HepG2 (cell line): ENCODE data around the gene CCDC34.

Experiments
- CHD2 ChIP-seq: IDR thresholded peaks from 2 replicates; pipeline ENCODE4 v1.6.1; 2011; ENCODE audit warnings: low read depth, low read length, improper control_type of control experiment
- CHD4 ChIP-seq: fragments of 200-600 bp; sonication (generic); IDR thresholded peaks from 2 replicates; pipeline ENCODE4 v1.7.0; 2017; ENCODE audit warnings: mild to moderate bottlenecking, low read length, borderline replicate concordance
- HDAC6 ChIP-seq: fragments of 200-600 bp; sonication (generic); IDR thresholded peaks from 2 replicates; pipeline ENCODE4 v1.7.0; 2017; ENCODE audit warnings: mild to moderate bottlenecking, antibody characterized with exemption, low read length, low read depth
- PCBP1 ChIP-seq: fragments of 200-400 bp; formaldehyde crosslinking; IDR thresholded peaks from 2 replicates; pipeline ENCODE4 v1.6.1; 2017; ENCODE audit warnings: mild to moderate bottlenecking, low read depth, low read length, borderline replicate concordance
- RELA ChIP-seq: sonication (generic); formaldehyde crosslinking; IDR thresholded peaks from 2 replicates; pipeline ENCODE4 v1.4.0; 2020; ENCODE audit warnings: missing genetic modification reagents
- SATB2 ChIP-seq: sonication (generic); formaldehyde crosslinking; IDR thresholded peaks from 2 replicates; pipeline ENCODE4 v1.5.0; 2020; ENCODE audit warnings: missing genetic modification reagents
- TAF1 ChIP-seq: sonication (generic); formaldehyde crosslinking; IDR thresholded peaks from 2 replicates; pipeline ENCODE4 v1.4.0; 2020; ENCODE audit warnings: missing genetic modification reagents
- TF ChIP-seq, protein P1 (sequence below): sonication (generic); formaldehyde crosslinking; IDR thresholded peaks from 2 replicates; pipeline ENCODE4 v1.5.0; 2020; ENCODE audit warnings: mild to moderate bottlenecking, missing genetic modification reagents, moderate library complexity
- TF ChIP-seq, protein P2 (sequence below): IDR thresholded peaks from 2 replicates; pipeline ENCODE4 v1.6.1; 2016; ENCODE audit warnings: low read depth, missing genetic modification reagents, missing compliant biosample characterization
- TF ChIP-seq, protein P3 (sequence below): sonication (generic); formaldehyde crosslinking; IDR thresholded peaks from 2 replicates; pipeline ENCODE4 v1.4.0; 2020; ENCODE audit warnings: missing genetic modification reagents

DNA sequence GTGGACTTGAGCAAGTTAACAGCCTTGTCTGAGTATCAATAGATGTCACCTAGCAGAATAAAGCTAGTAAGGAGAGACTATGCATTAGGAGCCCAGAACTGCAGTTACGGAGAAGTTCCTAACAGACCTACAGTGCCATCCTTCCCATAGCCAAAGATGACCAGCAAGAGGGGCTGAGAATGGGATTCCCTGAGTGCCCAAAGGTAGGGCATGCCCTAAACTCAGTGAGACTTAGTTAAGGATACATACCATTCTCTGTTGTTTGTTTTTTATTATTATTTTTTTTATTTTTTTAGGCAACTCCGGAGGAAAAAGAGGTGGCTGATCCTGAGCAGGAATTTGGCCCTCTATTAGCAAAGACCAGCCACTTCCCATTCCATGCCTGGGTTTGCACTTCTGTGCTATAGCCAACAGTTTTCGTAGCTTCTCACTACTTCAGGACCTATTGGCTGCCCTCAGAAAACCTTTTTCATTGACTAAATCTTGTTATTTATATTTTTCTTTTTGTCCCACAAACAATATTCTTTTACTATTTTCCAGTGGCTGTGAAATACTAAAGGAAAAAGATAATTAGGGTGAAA is 33.3 kb upstream of the CCDC34 start:
- TF ChIP-seq, protein P1, sequence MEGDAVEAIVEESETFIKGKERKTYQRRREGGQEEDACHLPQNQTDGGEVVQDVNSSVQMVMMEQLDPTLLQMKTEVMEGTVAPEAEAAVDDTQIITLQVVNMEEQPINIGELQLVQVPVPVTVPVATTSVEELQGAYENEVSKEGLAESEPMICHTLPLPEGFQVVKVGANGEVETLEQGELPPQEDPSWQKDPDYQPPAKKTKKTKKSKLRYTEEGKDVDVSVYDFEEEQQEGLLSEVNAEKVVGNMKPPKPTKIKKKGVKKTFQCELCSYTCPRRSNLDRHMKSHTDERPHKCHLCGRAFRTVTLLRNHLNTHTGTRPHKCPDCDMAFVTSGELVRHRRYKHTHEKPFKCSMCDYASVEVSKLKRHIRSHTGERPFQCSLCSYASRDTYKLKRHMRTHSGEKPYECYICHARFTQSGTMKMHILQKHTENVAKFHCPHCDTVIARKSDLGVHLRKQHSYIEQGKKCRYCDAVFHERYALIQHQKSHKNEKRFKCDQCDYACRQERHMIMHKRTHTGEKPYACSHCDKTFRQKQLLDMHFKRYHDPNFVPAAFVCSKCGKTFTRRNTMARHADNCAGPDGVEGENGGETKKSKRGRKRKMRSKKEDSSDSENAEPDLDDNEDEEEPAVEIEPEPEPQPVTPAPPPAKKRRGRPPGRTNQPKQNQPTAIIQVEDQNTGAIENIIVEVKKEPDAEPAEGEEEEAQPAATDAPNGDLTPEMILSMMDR (CRISPR knock-in tag) = no peak
- TF ChIP-seq, protein P2, sequence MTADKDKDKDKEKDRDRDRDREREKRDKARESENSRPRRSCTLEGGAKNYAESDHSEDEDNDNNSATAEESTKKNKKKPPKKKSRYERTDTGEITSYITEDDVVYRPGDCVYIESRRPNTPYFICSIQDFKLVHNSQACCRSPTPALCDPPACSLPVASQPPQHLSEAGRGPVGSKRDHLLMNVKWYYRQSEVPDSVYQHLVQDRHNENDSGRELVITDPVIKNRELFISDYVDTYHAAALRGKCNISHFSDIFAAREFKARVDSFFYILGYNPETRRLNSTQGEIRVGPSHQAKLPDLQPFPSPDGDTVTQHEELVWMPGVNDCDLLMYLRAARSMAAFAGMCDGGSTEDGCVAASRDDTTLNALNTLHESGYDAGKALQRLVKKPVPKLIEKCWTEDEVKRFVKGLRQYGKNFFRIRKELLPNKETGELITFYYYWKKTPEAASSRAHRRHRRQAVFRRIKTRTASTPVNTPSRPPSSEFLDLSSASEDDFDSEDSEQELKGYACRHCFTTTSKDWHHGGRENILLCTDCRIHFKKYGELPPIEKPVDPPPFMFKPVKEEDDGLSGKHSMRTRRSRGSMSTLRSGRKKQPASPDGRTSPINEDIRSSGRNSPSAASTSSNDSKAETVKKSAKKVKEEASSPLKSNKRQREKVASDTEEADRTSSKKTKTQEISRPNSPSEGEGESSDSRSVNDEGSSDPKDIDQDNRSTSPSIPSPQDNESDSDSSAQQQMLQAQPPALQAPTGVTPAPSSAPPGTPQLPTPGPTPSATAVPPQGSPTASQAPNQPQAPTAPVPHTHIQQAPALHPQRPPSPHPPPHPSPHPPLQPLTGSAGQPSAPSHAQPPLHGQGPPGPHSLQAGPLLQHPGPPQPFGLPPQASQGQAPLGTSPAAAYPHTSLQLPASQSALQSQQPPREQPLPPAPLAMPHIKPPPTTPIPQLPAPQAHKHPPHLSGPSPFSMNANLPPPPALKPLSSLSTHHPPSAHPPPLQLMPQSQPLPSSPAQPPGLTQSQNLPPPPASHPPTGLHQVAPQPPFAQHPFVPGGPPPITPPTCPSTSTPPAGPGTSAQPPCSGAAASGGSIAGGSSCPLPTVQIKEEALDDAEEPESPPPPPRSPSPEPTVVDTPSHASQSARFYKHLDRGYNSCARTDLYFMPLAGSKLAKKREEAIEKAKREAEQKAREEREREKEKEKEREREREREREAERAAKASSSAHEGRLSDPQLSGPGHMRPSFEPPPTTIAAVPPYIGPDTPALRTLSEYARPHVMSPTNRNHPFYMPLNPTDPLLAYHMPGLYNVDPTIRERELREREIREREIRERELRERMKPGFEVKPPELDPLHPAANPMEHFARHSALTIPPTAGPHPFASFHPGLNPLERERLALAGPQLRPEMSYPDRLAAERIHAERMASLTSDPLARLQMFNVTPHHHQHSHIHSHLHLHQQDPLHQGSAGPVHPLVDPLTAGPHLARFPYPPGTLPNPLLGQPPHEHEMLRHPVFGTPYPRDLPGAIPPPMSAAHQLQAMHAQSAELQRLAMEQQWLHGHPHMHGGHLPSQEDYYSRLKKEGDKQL (CRISPR knock-in tag) = no peak
- TF ChIP-seq SATB2 (CRISPR knock-in tag) (no peak), PCBP1 (no peak), TAF1 (CRISPR knock-in tag) (no peak), RELA (CRISPR knock-in tag) (no peak), HDAC6 (no peak), CHD2 (no peak), CHD4 (no peak)
- TF ChIP-seq, protein P3, sequence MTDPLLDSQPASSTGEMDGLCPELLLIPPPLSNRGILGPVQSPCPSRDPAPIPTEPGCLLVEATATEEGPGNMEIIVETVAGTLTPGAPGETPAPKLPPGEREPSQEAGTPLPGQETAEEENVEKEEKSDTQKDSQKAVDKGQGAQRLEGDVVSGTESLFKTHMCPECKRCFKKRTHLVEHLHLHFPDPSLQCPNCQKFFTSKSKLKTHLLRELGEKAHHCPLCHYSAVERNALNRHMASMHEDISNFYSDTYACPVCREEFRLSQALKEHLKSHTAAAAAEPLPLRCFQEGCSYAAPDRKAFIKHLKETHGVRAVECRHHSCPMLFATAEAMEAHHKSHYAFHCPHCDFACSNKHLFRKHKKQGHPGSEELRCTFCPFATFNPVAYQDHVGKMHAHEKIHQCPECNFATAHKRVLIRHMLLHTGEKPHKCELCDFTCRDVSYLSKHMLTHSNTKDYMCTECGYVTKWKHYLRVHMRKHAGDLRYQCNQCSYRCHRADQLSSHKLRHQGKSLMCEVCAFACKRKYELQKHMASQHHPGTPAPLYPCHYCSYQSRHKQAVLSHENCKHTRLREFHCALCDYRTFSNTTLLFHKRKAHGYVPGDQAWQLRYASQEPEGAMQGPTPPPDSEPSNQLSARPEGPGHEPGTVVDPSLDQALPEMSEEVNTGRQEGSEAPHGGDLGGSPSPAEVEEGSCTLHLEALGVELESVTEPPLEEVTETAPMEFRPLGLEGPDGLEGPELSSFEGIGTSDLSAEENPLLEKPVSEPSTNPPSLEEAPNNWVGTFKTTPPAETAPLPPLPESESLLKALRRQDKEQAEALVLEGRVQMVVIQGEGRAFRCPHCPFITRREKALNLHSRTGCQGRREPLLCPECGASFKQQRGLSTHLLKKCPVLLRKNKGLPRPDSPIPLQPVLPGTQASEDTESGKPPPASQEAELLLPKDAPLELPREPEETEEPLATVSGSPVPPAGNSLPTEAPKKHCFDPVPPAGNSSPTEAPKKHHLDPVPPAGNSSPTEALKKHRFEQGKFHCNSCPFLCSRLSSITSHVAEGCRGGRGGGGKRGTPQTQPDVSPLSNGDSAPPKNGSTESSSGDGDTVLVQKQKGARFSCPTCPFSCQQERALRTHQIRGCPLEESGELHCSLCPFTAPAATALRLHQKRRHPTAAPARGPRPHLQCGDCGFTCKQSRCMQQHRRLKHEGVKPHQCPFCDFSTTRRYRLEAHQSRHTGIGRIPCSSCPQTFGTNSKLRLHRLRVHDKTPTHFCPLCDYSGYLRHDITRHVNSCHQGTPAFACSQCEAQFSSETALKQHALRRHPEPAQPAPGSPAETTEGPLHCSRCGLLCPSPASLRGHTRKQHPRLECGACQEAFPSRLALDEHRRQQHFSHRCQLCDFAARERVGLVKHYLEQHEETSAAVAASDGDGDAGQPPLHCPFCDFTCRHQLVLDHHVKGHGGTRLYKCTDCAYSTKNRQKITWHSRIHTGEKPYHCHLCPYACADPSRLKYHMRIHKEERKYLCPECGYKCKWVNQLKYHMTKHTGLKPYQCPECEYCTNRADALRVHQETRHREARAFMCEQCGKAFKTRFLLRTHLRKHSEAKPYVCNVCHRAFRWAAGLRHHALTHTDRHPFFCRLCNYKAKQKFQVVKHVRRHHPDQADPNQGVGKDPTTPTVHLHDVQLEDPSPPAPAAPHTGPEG (CRISPR knock-in tag) = no peak
